GM12878 (cell line): ENCODE data around the gene DNAJC16. TPM values are rescaled to one million over a fixed set of nuclear protein-coding genes. Genes with fewer than 3 reads are reported as not detected.
A peak's percentile ranks its signal among the peaks of the same experiment; 100 is the strongest.

ENCODE experiments used
- ATAC-seq: fragments of 200-7000 bp; cut with Tn5 transposase; 3 replicates; pipeline ENCODE4 v1.9.1; 2020; ENCODE audit warnings: mild to moderate bottlenecking, moderate library complexity
- BruUV-seq: library from RNA; stranded (reverse); fragments of 400-500 nt; replicated peaks from 2 replicates; lab custom pipeline; 2021; lab: Mats Ljungman, UMichigan
- CTCF ChIA-PET: fragments of 300-600 bp; sonication (Branson Sonifier 250); formaldehyde crosslinking; extraction: SDS; loops from one replicate; lab custom pipeline; 2021; ENCODE audit warnings: inconsistent platforms; lab: Yijun Ruan, JAX
- POLR2A ChIA-PET: fragments of 350-600 bp; formaldehyde crosslinking; extraction: SDS; loops from one replicate; lab custom pipeline; 2021; ENCODE audit warnings: inconsistent platforms; lab: Charles Lee
- RAD21 ChIA-PET: fragments of 300-600 bp; sonication (Branson Sonifier 250); formaldehyde crosslinking; loops from one replicate; lab custom pipeline; 2023; ENCODE audit warnings: antibody characterized with exemption; ENCODE audit not compliant: unreplicated experiment; lab: Charles Lee
- SMC1A ChIA-PET: fragments of 300-600 bp; sonication (Branson Sonifier 250); formaldehyde crosslinking; loops from one replicate; lab custom pipeline; 2023; ENCODE audit not compliant: unreplicated experiment, uncharacterized antibody; lab: Charles Lee
- DNase-seq: peaks from one replicate; pipeline ENCODE4 v3.0.0-alpha.2; 2011; ENCODE audit warnings: low read depth, low spot score
- FAIRE-seq: peaks from 3 replicates; lab custom pipeline; 2011; peaks lifted over from hg19 to GRCh38; lab: Jason Lieb, UNC
- H2AFZ ChIP-seq: 2 replicates; pipeline ENCODE4 v1.6.0; 2011; ENCODE audit warnings: low read depth, low read length, control low read depth; ENCODE audit not compliant: control insufficient read depth
- H3K27ac ChIP-seq: 2 replicates; pipeline ENCODE4 v1.5.1; 2011; ENCODE audit warnings: control low read depth; ENCODE audit not compliant: control insufficient read depth, insufficient read depth
- H3K27me3 ChIP-seq, 2 experiments: replicated peaks in 1 of 2; 2 replicates each; pipeline versions ENCODE4 v1.6.0 to v1.6.1; 2011; ENCODE audit warnings: low read length in 1 of 2; ENCODE audit not compliant: control insufficient read depth in 2 of 2, insufficient read depth in 2 of 2
- H3K36me3 ChIP-seq, 2 experiments: 2 replicates each; pipeline ENCODE4 v1.5.1; 2011; ENCODE audit warnings: low read length in 1 of 2; ENCODE audit not compliant: control insufficient read depth in 2 of 2, insufficient read depth in 2 of 2
- H3K4me1 ChIP-seq: 2 replicates; pipeline ENCODE4 v1.6.1; 2011; ENCODE audit warnings: mild to moderate bottlenecking, low read length, moderate library complexity, mixed read lengths; ENCODE audit not compliant: control insufficient read depth, insufficient read depth
- H3K4me2 ChIP-seq: 2 replicates; pipeline ENCODE4 v1.6.0; 2011; ENCODE audit warnings: control low read depth; ENCODE audit not compliant: control insufficient read depth, insufficient read depth
- H3K4me3 ChIP-seq: fragments of 200-600 bp; sonication (generic); 2 replicates; pipeline ENCODE4 v1.5.1; 2016
- H3K79me2 ChIP-seq: 2 replicates; pipeline ENCODE4 v1.6.0; 2011; ENCODE audit warnings: low read length; ENCODE audit not compliant: control insufficient read depth, insufficient read depth
- H3K9ac ChIP-seq: 2 replicates; pipeline ENCODE4 v1.8.0; 2011; ENCODE audit warnings: low read length, control low read depth, mixed read lengths; ENCODE audit not compliant: control insufficient read depth, insufficient read depth
- H3K9me3 ChIP-seq: replicated peaks from 3 replicates; pipeline ENCODE4 v1.5.1; 2011; ENCODE audit warnings: mild to moderate bottlenecking, low read length; ENCODE audit not compliant: control insufficient read depth, insufficient read depth
- H4K20me1 ChIP-seq: 2 replicates; pipeline ENCODE4 v1.6.0; 2011; ENCODE audit not compliant: control insufficient read depth, insufficient read depth
- BCL3 ChIP-seq: IDR thresholded peaks from 2 replicates; pipeline ENCODE4 v1.6.1; 2011; ENCODE audit warnings: borderline replicate concordance, low read depth, mild to moderate bottlenecking, moderate library complexity, low read length; ENCODE audit not compliant: insufficient read depth, poor library complexity, severe bottlenecking
- BMI1 ChIP-seq: fragments of 450-650 bp; IDR thresholded peaks from 2 replicates; pipeline ENCODE4 v1.6.1; 2016; ENCODE audit warnings: mild to moderate bottlenecking, moderate library complexity, borderline replicate concordance
- CHD4 ChIP-seq: fragments of 200-600 bp; sonication (generic); IDR thresholded peaks from 2 replicates; pipeline ENCODE4 v1.6.1; 2016; ENCODE audit warnings: mild to moderate bottlenecking
- CREM ChIP-seq: IDR thresholded peaks from 2 replicates; pipeline ENCODE4 v1.6.1; 2014; ENCODE audit warnings: antibody characterized with exemption, low read depth
- NFYB ChIP-seq: IDR thresholded peaks from 2 replicates; pipeline ENCODE4 v1.6.1; 2011; ENCODE audit warnings: low read depth, mild to moderate bottlenecking, low read length, improper control_type of control experiment, moderate library complexity; ENCODE audit not compliant: insufficient read depth
- PML ChIP-seq: IDR thresholded peaks from 2 replicates; pipeline ENCODE4 v1.6.1; 2012; ENCODE audit warnings: low read length, inconsistent platforms
- RFX5 ChIP-seq: IDR thresholded peaks from 2 replicates; pipeline ENCODE4 v1.6.1; 2011; ENCODE audit warnings: low read depth, low read length, improper control_type of control experiment
- RUNX3 ChIP-seq: IDR thresholded peaks from 2 replicates; pipeline ENCODE4 v1.6.1; 2012; ENCODE audit warnings: low read length, inconsistent platforms
- SMAD1 ChIP-seq: fragments of 450-650 bp; IDR thresholded peaks from 2 replicates; pipeline ENCODE4 v1.6.1; 2018; ENCODE audit warnings: mild to moderate bottlenecking, low read depth; ENCODE audit not compliant: partially characterized antibody
- STAT3 ChIP-seq: IDR thresholded peaks from 2 replicates; pipeline ENCODE4 v1.6.1; 2011; ENCODE audit warnings: low read depth, low read length, improper control_type of control experiment
- USF2 ChIP-seq: IDR thresholded peaks from 2 replicates; pipeline ENCODE4 v1.6.1; 2011; ENCODE audit warnings: low read depth, low read length, improper control_type of control experiment, borderline replicate concordance
- ZNF622 ChIP-seq: fragments of 450-650 bp; IDR thresholded peaks from 2 replicates; pipeline ENCODE4 v1.6.1; 2017; ENCODE audit warnings: mild to moderate bottlenecking, inconsistent platforms
- WGBS: methylation state at CpG from one replicate; pipeline ENCODE4 v1.1.6; 2016; ENCODE audit warnings: low lambda C conversion rate; ENCODE audit not compliant: insufficient replicate concordance, insufficient coverage; ENCODE audit errors: missing lambda C conversion rate; 5-methylcytosine and 5-hydroxymethylcytosine counted together
- in situ Hi-C: fragments of 300-500 bp; cut with MboI; formaldehyde crosslinking; loops from 9 replicates; pipeline ENCODE4 v1.14.3; 2018; ENCODE audit warnings: mixed read lengths
- intact Hi-C: fragments of 100-400 bp; cut with micrococcal nuclease; formaldehyde crosslinking; loops from one replicate; pipeline ENCODE4 v1.14.2; 2022; ENCODE audit not compliant: unreplicated experiment
- polyA plus RNA-seq, 11 experiments: library from polyadenylated mRNA; depleted of rRNA in 4 of 11; unstranded in 6 of 11; stranded (reverse) in 5 of 11; fragments of >200 nt; fragmentation: Nextera tagmentation in 4 of 11; fragmentation: Illumina TruSeq in 1 of 11; extraction: Ambion mirVana in 4 of 11; extraction: Trizol in 1 of 11; gene quantifications; 1 replicate in 1 of 11; 2 replicates in 10 of 11; pipeline versions ENCODE4 v1.2.1 to v1.2.3, GENCODE V29; 2011 to 2016; ENCODE audit warnings: inconsistent platforms in 2 of 11, missing spikeins in 2 of 11, low read depth in 1 of 11
- total RNA-seq, 4 experiments: library from RNA; depleted of rRNA in 3 of 4; stranded (reverse); fragments of >200 nt in 3 of 4; fragmentation: Illumina TruSeq in 1 of 4; extraction: Trizol in 1 of 4; gene quantifications; 2 replicates each; pipeline versions ENCODE4 v1.2.1 to v1.2.3, GENCODE V29; 2013 to 2021
- TF ChIP-seq, protein P1 (sequence below): fragments of 450-650 bp; IDR thresholded peaks from 2 replicates; pipeline ENCODE4 v1.6.1; 2017; ENCODE audit warnings: mild to moderate bottlenecking, moderate library complexity

DNAJC16 gene
- total and polyA plus RNA-seq, 10 of the 15 experiments (the other 5 are each of a cell fraction or from before 2014, with no cell fraction given) = 2.4 to 12.7 (median 7.8) TPM

DNA sequence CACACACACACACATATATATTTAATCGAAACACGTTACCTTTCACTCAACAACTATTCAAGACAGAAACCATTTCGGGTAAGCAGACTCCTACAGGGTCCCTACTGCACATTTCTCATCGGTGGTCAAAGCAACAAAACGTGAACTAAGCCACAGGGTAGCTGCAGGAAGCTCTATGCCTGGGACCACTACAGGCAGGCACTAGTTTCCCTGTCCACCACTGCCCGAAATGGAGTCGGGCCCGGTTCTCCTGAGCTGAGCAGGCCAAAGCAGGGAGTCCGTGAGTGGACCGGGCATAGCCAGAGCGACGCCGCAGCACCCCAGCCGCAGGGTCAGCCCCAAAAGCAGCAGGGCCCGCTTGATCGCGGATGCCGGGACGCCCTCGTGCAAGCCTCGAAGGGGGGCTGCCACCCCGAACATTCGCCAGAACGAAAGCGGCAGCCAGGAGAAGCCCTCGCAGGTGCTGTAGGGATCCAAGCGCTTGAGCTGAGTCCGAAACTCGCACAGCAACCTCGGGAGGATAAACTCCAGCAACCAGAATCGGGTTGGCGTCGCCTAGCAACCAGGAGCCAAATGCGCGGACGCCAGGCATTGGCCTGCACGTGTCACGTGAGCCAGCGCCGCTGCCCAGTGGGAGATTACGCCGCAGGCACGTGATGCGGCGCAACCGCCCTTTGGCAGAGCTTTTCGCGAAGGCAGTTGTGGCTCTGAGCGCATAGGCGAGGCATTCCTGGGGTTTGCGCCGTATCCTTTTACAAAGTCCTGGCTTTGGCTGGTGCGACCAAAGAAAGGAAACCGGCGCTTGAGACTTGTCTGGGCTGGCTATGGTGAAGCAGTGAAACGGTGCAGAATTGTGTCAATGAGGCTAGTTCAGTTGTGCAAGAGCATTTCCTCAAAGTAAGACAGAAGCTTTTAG is 76.7 kb downstream of the DNAJC16 start:
- Histone ChIP-seq H2AFZ (peak overlapping the region; percentile 97), H3K4me2 (peak overlapping the region; percentile 94), H3K4me3 (peak overlapping the region; percentile 69), H3K9ac (no peak overlapping the region), H3K9me3 (peaks cover 3% of the 10 kb centered on the region; the same call in 2 of the 3 replicates), H3K4me1 (peaks cover 6% of the 10 kb centered on the region), H4K20me1 (no peaks in the 10 kb centered on the region), H3K27me3 (no peaks in the 10 kb centered on the region), H3K79me2 (no peaks in the 10 kb centered on the region), H3K36me3 (no peaks in the 10 kb centered on the region), H3K27ac (no peak overlapping the region)
- intact Hi-C loops = no loop called here
- CTCF ChIA-PET = interaction anchor here (0.8 to 1.6 kb wide), 6 partner anchors 11 to 188 kb away, joined by 3 to 8 read pairs (median 4); partner anchors contain the start of gene DDI2
- in situ Hi-C loops = no loop called here
- POLR2A ChIA-PET = interaction anchor here (0.6 to 2.4 kb wide), 6 partner anchors 9 to 77 kb away, joined by 3 to 18 read pairs (median 4); partner anchors contain the start of gene DNAJC16
- no TSS peak for BruUV-seq
- RAD21 ChIA-PET = interaction anchor here (0.7 to 1.4 kb wide), 5 partner anchors 12 to 382 kb away, joined by 3 to 7 read pairs (median 3); no protein-coding TSS in a partner anchor
- peak; percentile 95 for FAIRE-seq
- peak; percentile 100 for ATAC-seq
- SMC1A ChIA-PET = interaction anchor here (1.1 to 1.8 kb wide), 6 partner anchors 11 to 24 kb away, joined by 3 to 5 read pairs (median 4); no protein-coding TSS in a partner anchor
- WGBS = 17% methylated on average over 56 of the region's 56 CpGs
- DNase-seq = peak; percentile 77
- TF ChIP-seq, protein P1, sequence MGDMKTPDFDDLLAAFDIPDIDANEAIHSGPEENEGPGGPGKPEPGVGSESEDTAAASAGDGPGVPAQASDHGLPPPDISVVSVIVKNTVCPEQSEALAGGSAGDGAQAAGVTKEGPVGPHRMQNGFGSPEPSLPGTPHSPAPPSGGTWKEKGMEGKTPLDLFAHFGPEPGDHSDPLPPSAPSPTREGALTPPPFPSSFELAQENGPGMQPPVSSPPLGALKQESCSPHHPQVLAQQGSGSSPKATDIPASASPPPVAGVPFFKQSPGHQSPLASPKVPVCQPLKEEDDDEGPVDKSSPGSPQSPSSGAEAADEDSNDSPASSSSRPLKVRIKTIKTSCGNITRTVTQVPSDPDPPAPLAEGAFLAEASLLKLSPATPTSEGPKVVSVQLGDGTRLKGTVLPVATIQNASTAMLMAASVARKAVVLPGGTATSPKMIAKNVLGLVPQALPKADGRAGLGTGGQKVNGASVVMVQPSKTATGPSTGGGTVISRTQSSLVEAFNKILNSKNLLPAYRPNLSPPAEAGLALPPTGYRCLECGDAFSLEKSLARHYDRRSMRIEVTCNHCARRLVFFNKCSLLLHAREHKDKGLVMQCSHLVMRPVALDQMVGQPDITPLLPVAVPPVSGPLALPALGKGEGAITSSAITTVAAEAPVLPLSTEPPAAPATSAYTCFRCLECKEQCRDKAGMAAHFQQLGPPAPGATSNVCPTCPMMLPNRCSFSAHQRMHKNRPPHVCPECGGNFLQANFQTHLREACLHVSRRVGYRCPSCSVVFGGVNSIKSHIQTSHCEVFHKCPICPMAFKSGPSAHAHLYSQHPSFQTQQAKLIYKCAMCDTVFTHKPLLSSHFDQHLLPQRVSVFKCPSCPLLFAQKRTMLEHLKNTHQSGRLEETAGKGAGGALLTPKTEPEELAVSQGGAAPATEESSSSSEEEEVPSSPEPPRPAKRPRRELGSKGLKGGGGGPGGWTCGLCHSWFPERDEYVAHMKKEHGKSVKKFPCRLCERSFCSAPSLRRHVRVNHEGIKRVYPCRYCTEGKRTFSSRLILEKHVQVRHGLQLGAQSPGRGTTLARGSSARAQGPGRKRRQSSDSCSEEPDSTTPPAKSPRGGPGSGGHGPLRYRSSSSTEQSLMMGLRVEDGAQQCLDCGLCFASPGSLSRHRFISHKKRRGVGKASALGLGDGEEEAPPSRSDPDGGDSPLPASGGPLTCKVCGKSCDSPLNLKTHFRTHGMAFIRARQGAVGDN = peak; percentile 98
- TF ChIP-seq USF2 (peak; percentile 100), ZNF622 (no peak), RUNX3 (peak; percentile 76), SMAD1 (no peak), CHD4 (no peak), BMI1 (peak; percentile 99), RFX5 (peak; percentile 87), STAT3 (no peak), PML (no peak), CREM (0 out of 2 replicates have a peak, but pooled peaks have one; percentile 5), NFYB (peak; percentile 98), BCL3 (no peak)
